Heart right ventricle (tissue), 16 donors: Measurements from ENCODE around the gene HAUS6. TPM values are rescaled to one million over a fixed set of nuclear protein-coding genes. Genes with fewer than 3 reads are reported as not detected.

ENCODE experiments used
- ATAC-seq, 8 donors: fragments of 200-7000 bp; cut with Tn5 transposase; one replicate each; pipeline ENCODE4 v1.9.1; 2020; ENCODE audit warnings: mild to moderate bottlenecking in 8 of 8, moderate library complexity in 8 of 8, moderate number of reproducible peaks in 1 of 8
- DNase-seq, 2 donors: peaks; one replicate each; pipeline ENCODE4 v3.0.0-alpha.2; 2020
- H3K27ac ChIP-seq, 10 donors: fragments of 200-600 bp; sonication (generic) in 2 of 10; one replicate each; pipeline versions ENCODE4 v1.5.0 to v1.8.0; 2020 to 2022; ENCODE audit warnings: mild to moderate bottlenecking in 3 of 10
- H3K27me3 ChIP-seq, 7 donors: fragments of 200-600 bp; one replicate each; pipeline ENCODE4 v1.8.0; 2021 to 2022; ENCODE audit warnings: mild to moderate bottlenecking in 2 of 7
- H3K36me3 ChIP-seq, 9 donors: fragments of 200-600 bp; sonication (generic) in 1 of 9; one replicate each; pipeline versions ENCODE4 v1.5.0 to v1.8.0; 2020 to 2022; ENCODE audit warnings: mild to moderate bottlenecking in 2 of 9
- H3K4me1 ChIP-seq, 9 donors: fragments of 200-600 bp; sonication (generic) in 1 of 9; one replicate each; pipeline versions ENCODE4 v1.5.0 to v1.8.0; 2020 to 2022; ENCODE audit warnings: mild to moderate bottlenecking in 4 of 9
- H3K4me3 ChIP-seq, 10 donors: fragments of 200-600 bp; sonication (generic) in 2 of 10; one replicate each; pipeline versions ENCODE4 v1.5.0 to v1.8.0; 2020 to 2022; ENCODE audit warnings: mild to moderate bottlenecking in 7 of 10, moderate library complexity in 2 of 10
- H3K9me3 ChIP-seq, 11 donors: fragments of 200-600 bp in 10 of 11; sonication (generic) in 2 of 11; one replicate each; pipeline versions ENCODE4 v1.5.0 to v1.8.0; 2013 to 2022; ENCODE audit warnings: mild to moderate bottlenecking in 2 of 11, control low read depth in 1 of 11, moderate library complexity in 1 of 11
- WGBS, 2 donors: extraction: QIAGEN DNeasy Blood & Tissue Kit; methylation state at CpG; one replicate each; pipeline ENCODE4 v1.1.7; 2013; ENCODE audit warnings: inconsistent platforms in 1 of 2; 5-methylcytosine and 5-hydroxymethylcytosine counted together
- intact Hi-C, 10 donors: fragments of 100-400 bp; cut with DNase I; formaldehyde crosslinking; loops; one replicate each; pipeline versions ENCODE4 v1.11.1 to v1.14.2; 2022
- polyA plus RNA-seq, 2 donors: library from polyadenylated mRNA; stranded (reverse); fragments of 200-250 nt; gene quantifications; one replicate each; pipeline ENCODE4 v1.2.3, GENCODE V29; 2013
- total RNA-seq, 10 donors: library from RNA; stranded (reverse); fragmentation: NEBNext Ultra II Directional in 3 of 10; extraction: Animal tissue kit (Norgen Biotek cat#: 25700) in 3 of 10; gene quantifications; one replicate each; pipeline versions ENCODE4 v1.2.1 to v1.2.4, GENCODE V29; 2021 to 2023
- TF ChIP-seq, protein P1 (sequence below), 9 donors: fragments of 200-600 bp; sonication (generic) in 2 of 9; IDR thresholded peaks; one replicate each; pipeline versions ENCODE4 v1.5.0 to v1.8.0; 2021 to 2022; ENCODE audit warnings: antibody characterized with exemption in 9 of 9, mild to moderate bottlenecking in 5 of 9, moderate library complexity in 1 of 9
- donor health status: Arrhythmogenic right ventricular cardiomyopathy.
- donor health status: ischemic (EF 13 %, LVEDD 7.1; RV severe dilation, severe dysfunction).
- donor health status: healthy with polysubstance abuse.
- donor health status: DM: no; HTN: yes; CAD: no.
- donor health status: DM: no; HTN: no; CAD: no.
- donor health status: ischemic (EF 25% LVEDD 6.9; RV normal size, moderate dysfunction).
- donor health status: ischemic (EF 25% LVEDD 5.7; RV mildly dilated, moderate dysfunction).
- donor health status: healthy.
- donor health status: DM: yes; HTN: yes; CAD: no.
- donor health status: Ischemic cardiomyopathy.
- donor health status: ischemic (EF 35%, LVEDD 5.7; RV mildly dilated, moderate dysfunction).
- donor health status: nonischemic (EF 11% LVEDD 7.7; RV severe dilation, severe dysfunction).
- donor health status: DM: yes; HTN: yes; CAD: no.
- donor health status: PGD.
- donor health status: ischemic (EF 29% LVEDD 5.4; RV normal size, mild dysfunction).
- donor health status: nonischemic (EF 23%, LVEDD 6.1; RV moderate dilation, normal function).

The HAUS6 gene
- total and polyA plus RNA-seq, 12 donors, result 2.6 to 10.4 (median 7.0) TPM

DNA sequence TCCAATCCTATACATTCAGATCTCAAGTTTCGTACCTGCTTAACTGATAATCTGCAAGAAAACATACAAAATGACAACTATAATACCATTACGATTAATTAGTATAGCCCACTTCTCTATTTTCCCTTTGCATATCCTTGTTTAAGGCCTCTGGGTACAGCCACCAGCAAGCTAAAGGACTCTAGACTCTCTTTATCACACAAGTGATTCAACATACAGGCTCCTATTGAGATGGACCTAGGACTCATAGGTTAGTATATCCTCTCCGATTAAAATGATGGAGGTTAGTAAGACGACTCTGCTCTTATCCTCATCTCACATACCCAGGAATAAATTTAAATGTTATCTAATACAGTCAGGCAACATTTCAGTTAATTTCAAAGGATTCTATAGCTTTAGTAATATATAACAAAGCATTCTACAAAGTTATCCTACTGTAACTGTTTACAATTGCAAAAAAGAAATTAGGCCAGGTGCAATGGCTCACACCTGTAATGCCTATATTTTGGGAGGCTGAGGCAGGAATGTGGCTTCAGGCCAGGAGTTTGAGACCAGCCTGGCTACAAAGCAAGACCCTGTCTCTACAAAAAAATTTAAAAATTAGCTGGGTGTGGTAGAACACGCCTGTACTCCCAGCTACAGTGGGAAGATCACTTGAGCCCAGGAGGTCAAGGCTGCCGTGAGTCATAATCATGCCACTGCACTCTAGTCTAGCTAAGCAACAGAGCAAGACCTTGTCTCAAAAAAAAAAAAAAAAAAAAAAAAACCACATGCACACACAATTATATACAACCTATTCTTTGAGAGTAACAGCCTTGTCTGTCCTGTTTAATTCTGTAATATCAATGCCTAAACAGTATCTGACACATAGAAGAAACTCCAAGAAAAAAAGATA is 15.4 kb downstream of the HAUS6 start:
- TF ChIP-seq, protein P1, sequence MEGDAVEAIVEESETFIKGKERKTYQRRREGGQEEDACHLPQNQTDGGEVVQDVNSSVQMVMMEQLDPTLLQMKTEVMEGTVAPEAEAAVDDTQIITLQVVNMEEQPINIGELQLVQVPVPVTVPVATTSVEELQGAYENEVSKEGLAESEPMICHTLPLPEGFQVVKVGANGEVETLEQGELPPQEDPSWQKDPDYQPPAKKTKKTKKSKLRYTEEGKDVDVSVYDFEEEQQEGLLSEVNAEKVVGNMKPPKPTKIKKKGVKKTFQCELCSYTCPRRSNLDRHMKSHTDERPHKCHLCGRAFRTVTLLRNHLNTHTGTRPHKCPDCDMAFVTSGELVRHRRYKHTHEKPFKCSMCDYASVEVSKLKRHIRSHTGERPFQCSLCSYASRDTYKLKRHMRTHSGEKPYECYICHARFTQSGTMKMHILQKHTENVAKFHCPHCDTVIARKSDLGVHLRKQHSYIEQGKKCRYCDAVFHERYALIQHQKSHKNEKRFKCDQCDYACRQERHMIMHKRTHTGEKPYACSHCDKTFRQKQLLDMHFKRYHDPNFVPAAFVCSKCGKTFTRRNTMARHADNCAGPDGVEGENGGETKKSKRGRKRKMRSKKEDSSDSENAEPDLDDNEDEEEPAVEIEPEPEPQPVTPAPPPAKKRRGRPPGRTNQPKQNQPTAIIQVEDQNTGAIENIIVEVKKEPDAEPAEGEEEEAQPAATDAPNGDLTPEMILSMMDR (IDR thresholded peaks at IDR 0.05), result no peak
- H3K9me3 ChIP-seq, result no peaks in the 10 kb centered on the region
- intact Hi-C loops, result loop anchor here in 3 of 10 donors (5.0 to 10.0 kb wide), 2 partner anchors 85 to 287 kb away; no protein-coding TSS in a partner anchor
- DNase-seq, result no peak
- WGBS, 2 donors, result 87 to 94% methylated on average over 6 of the region's 6 CpGs
- no peaks in the 10 kb centered on the region for H3K27me3 ChIP-seq
- H3K4me1 ChIP-seq, result no peaks in the 10 kb centered on the region
- no peak for ATAC-seq
- peaks cover 0 to 100% (median 25%) of the 10 kb centered on the region in 9 donors for H3K36me3 ChIP-seq
- H3K4me3 ChIP-seq, result no peak overlapping the region
- no peak overlapping the region for H3K27ac ChIP-seq

DNA sequence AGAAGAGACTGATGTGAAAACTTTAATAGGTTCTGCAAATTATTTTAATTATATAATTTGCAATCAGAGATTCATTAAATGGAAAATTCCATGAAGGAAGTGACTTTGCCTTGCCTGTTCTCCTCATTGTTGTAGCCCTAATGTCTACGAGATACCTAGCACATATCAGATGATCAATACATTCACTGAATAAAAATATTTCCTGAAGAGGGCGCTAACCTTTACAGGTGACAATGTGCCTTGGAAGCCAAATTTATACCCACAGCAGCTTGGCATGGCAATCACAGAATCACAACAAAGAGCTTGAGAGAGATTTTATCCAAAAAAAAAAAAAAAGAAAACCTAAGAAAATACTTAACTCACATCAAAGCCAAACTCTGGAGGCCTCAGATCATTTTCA is 17.4 kb downstream of the HAUS6 start:
- H3K27ac ChIP-seq, result no peak overlapping the region
- TF ChIP-seq, protein P1 (IDR thresholded peaks at IDR 0.05), result peak in 7 of 9 donors; percentile 7 to 47 (median 38)
- no peaks in the 10 kb centered on the region for H3K9me3 ChIP-seq
- H3K27me3 ChIP-seq, result no peaks in the 10 kb centered on the region
- H3K4me1 ChIP-seq, result no peaks in the 10 kb centered on the region
- WGBS, 2 donors, result 62 to 72% methylated on average over 2 of the region's 2 CpGs
- DNase-seq (no peak), ATAC-seq (no peak)
- peaks cover 0 to 100% (median 26%) of the 10 kb centered on the region in 9 donors for H3K36me3 ChIP-seq
- no peak overlapping the region for H3K4me3 ChIP-seq
- intact Hi-C loops, result loop anchor here in 3 of 10 donors (5.0 to 10.0 kb wide), 2 partner anchors 87 to 290 kb away; no protein-coding TSS in a partner anchor

DNA sequence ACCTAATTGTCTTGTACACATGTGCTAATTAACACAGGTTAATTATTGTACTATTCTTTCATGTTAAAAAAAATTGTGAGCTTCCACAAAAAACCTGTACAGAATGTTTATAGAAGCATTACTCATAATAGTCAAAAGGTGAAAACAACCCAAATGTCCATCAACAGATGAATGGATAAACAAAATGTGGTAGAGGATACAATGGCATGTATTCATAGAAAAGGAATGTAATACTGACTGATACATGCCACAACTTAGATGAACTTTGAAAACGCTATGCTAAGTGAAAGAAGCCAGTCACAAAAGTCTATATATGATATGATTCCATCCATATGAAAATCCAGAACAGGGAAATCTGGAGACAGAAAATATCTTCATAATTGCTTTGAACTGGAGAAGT is 27.9 kb downstream of the HAUS6 start:
- ATAC-seq (no peak), DNase-seq (no peak)
- 87 to 90% methylated on average over 1 of the region's 1 CpG for WGBS, 2 donors
- no peaks in the 10 kb centered on the region for H3K9me3 ChIP-seq
- H3K4me3 ChIP-seq, result no peak overlapping the region
- no peaks in the 10 kb centered on the region for H3K4me1 ChIP-seq
- intact Hi-C loops, result loop anchor here in 1 of 10 donors (10.0 kb wide), 1 partner anchor 370 kb away; no protein-coding TSS in a partner anchor
- H3K36me3 ChIP-seq, result peaks cover 0 to 99% (median 27%) of the 10 kb centered on the region in 9 donors
- TF ChIP-seq, protein P1 (IDR thresholded peaks at IDR 0.05), result no peak
- no peak overlapping the region for H3K27ac ChIP-seq
- no peaks in the 10 kb centered on the region for H3K27me3 ChIP-seq

DNA sequence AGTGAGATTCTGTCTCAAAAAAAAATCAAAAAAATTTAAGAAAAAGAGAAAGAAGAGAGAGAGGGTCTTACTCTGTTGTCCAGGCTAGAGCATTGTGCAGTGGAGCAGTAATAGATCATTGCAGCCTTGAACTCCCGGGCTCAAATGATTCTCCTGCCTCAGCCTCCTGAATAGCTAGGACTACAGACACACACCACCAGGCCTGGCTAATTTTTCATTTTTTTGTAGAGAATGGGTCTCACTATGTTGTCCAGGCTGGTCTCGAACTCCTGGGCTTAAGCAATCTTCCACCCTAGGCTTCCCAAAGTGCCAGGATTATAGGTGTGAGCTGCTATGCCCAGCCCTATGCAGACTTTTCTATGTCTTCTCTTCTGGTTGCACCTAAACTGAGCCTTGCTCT is 28.5 kb downstream of the HAUS6 start:
- ATAC-seq, result no peak
- H3K4me1 ChIP-seq, result no peaks in the 10 kb centered on the region
- WGBS, 2 donors, result 98 to 100% methylated on average over 2 of the region's 2 CpGs
- H3K4me3 ChIP-seq, result no peak overlapping the region
- H3K9me3 ChIP-seq, result no peaks in the 10 kb centered on the region
- peaks cover 0 to 99% (median 33%) of the 10 kb centered on the region in 9 donors for H3K36me3 ChIP-seq
- H3K27me3 ChIP-seq, result no peaks in the 10 kb centered on the region
- no peak overlapping the region for H3K27ac ChIP-seq
- DNase-seq, result no peak
- TF ChIP-seq, protein P1 (IDR thresholded peaks at IDR 0.05), result no peak
- intact Hi-C loops, result loop anchor here in 1 of 10 donors (10.0 kb wide), 1 partner anchor 371 kb away; no protein-coding TSS in a partner anchor
